K562 (cell line): ENCODE results near the gene SIGLEC5. TPM values are rescaled to one million over a fixed set of nuclear protein-coding genes. Genes with fewer than 3 reads are reported as not detected.

Experiments
- CREB3L1 ChIP-seq: fragments of 450-650 bp; IDR thresholded peaks from 2 replicates; pipeline ENCODE4 v1.6.1; 2014; ENCODE audit warnings: low read depth, mild to moderate bottlenecking, moderate library complexity, borderline replicate concordance
- DMBX1 ChIP-seq: fragments of 250-450 bp; sonication (Bioruptor Pico); IDR thresholded peaks from 2 replicates; pipeline ENCODE4 v1.8.0; 2022; ENCODE audit warnings: inconsistent platforms, mild to moderate bottlenecking, moderate library complexity, borderline replicate concordance
- ELF2 ChIP-seq: fragments of 250-450 bp; sonication (Bioruptor Pico); IDR thresholded peaks from 2 replicates; pipeline ENCODE4 v1.5.0; 2021; ENCODE audit warnings: mild to moderate bottlenecking
- ERF ChIP-seq: fragments of 450-650 bp; formaldehyde crosslinking; IDR thresholded peaks from 2 replicates; pipeline ENCODE4 v1.4.0; 2020; ENCODE audit warnings: mild to moderate bottlenecking, mixed read lengths
- GABPB1 ChIP-seq: sonication (generic); formaldehyde crosslinking; IDR thresholded peaks from 2 replicates; pipeline ENCODE4 v1.8.0; 2022; ENCODE audit warnings: mild to moderate bottlenecking, missing genetic modification reagents
- HDAC3 ChIP-seq: fragments of 450-650 bp; IDR thresholded peaks from 2 replicates; pipeline ENCODE4 v1.6.1; 2018; ENCODE audit warnings: borderline replicate concordance, mild to moderate bottlenecking, moderate library complexity; ENCODE audit not compliant: partially characterized antibody
- HMG20A ChIP-seq: fragments of 450-650 bp; formaldehyde crosslinking; conservative IDR thresholded peaks from 2 replicates; pipeline ENCODE4 v1.4.0; 2020; ENCODE audit warnings: mild to moderate bottlenecking, mixed read lengths
- MGA ChIP-seq: fragments of 450-650 bp; IDR thresholded peaks from 2 replicates; pipeline ENCODE4 v1.6.1; 2016; ENCODE audit warnings: mild to moderate bottlenecking, moderate library complexity
- MTF1 ChIP-seq: fragments of 250-450 bp; sonication (Bioruptor Pico); IDR thresholded peaks from 2 replicates; pipeline ENCODE4 v1.9.0; 2021; ENCODE audit warnings: moderate library complexity, mild to moderate bottlenecking, inconsistent platforms, borderline replicate concordance
- POLR3G ChIP-seq: IDR thresholded peaks from 2 replicates; pipeline ENCODE4 v1.6.1; 2011; ENCODE audit not compliant: insufficient read length, insufficient replicate concordance; ENCODE audit errors: extremely low read depth
- SAP30 ChIP-seq: fragments of 200-600 bp; sonication (generic); IDR thresholded peaks from 2 replicates; pipeline ENCODE4 v1.6.1; 2012; ENCODE audit warnings: borderline replicate concordance, low read depth, mild to moderate bottlenecking, moderate library complexity, low read length, control low read depth, inconsistent platforms; ENCODE audit not compliant: insufficient read depth, poor library complexity, severe bottlenecking
- SREBF2 ChIP-seq: sonication (generic); formaldehyde crosslinking; IDR thresholded peaks from 2 replicates; pipeline ENCODE4 v1.4.0; 2020; ENCODE audit warnings: mild to moderate bottlenecking, missing genetic modification reagents
- TCFL5 ChIP-seq: fragments of 250-450 bp; sonication (Bioruptor Pico); conservative IDR thresholded peaks from 2 replicates; pipeline ENCODE4 v1.6.1; 2021; ENCODE audit warnings: mild to moderate bottlenecking, moderate library complexity, matching md5 sums
- XRCC4 ChIP-seq: IDR thresholded peaks from one replicate; pipeline ENCODE4 v1.6.1; 2011; ENCODE audit not compliant: insufficient read depth, insufficient read length; ENCODE audit errors: extremely low read depth
- polyA plus RNA-seq, 8 experiments: library from polyadenylated mRNA; depleted of rRNA in 4 of 8; stranded (reverse) in 5 of 8; unstranded in 3 of 8; fragments of >200 nt; fragmentation: Nextera tagmentation in 2 of 8; fragmentation: Illumina TruSeq in 1 of 8; extraction: Ambion mirVana in 2 of 8; extraction: Trizol in 1 of 8; gene quantifications; 2 replicates each; pipeline versions ENCODE4 v1.2.1 to v1.2.3, GENCODE V29; 2011 to 2014; ENCODE audit warnings: inconsistent platforms in 1 of 8, missing spikeins in 1 of 8
- total RNA-seq, 7 experiments: library from RNA; depleted of rRNA in 6 of 7; stranded (reverse); fragments of >200 nt in 6 of 7; fragmentation: Illumina TruSeq in 2 of 7; extraction: Trizol in 2 of 7; gene quantifications; 2 replicates each; pipeline versions ENCODE4 v1.2.1 to v1.2.3, GENCODE V29; 2011 to 2021; ENCODE audit warnings: low replicate concordance in 1 of 7

SIGLEC5 gene
- total and polyA plus RNA-seq, 9 of the 15 experiments (the other 6 are each of a cell fraction or from before 2014, with no cell fraction given), result 0.14 TPM; not detected in 8

- 0 out of 2 replicates have a peak, but pooled peaks have one; percentile 10 for TF ChIP-seq MGA
- TF ChIP-seq POLR3G, result no peak
- no peak for TF ChIP-seq HMG20A (CRISPR knock-in tag)
- TF ChIP-seq XRCC4, result no peak
- TF ChIP-seq HDAC3, result no peak
- no peak for TF ChIP-seq MTF1 (CRISPR knock-in tag)
- no peak for TF ChIP-seq DMBX1 (CRISPR knock-in tag)
- no peak for TF ChIP-seq GABPB1 (CRISPR knock-in tag)
- TF ChIP-seq SAP30, result no peak
- TF ChIP-seq SREBF2 (CRISPR knock-in tag), result no peak
- no peak for TF ChIP-seq TCFL5 (CRISPR knock-in tag)
- TF ChIP-seq ERF (CRISPR knock-in tag), result no peak
- no peak for TF ChIP-seq ELF2 (CRISPR knock-in tag)
- TF ChIP-seq CREB3L1, result no peak
These were observed 65.4 kb downstream of the SIGLEC5 start (continued) for GRCh38 chr19:51564791-51565190.
